Skeletal muscle tissue (tissue), 4 donors: ENCODE results near the gene PLAU. TPM values are rescaled to one million over a fixed set of nuclear protein-coding genes. Genes with fewer than 3 reads are reported as not detected.

Experiments
- H3K27ac ChIP-seq: one replicate; pipeline ENCODE4 v1.7.0; 2013; ENCODE audit warnings: mild to moderate bottlenecking, low read depth, low read length, inconsistent platforms
- H3K27me3 ChIP-seq, 3 donors: one replicate each; pipeline ENCODE4 v1.7.0; 2013; ENCODE audit warnings: low read length in 3 of 3; ENCODE audit not compliant: control insufficient read depth in 3 of 3, insufficient read depth in 3 of 3
- H3K36me3 ChIP-seq, 3 donors: one replicate each; pipeline ENCODE4 v1.7.0; 2013; ENCODE audit warnings: low read length in 3 of 3; ENCODE audit not compliant: control insufficient read depth in 3 of 3, insufficient read depth in 3 of 3
- H3K4me1 ChIP-seq, 3 donors: one replicate each; pipeline ENCODE4 v1.7.0; 2013; ENCODE audit warnings: low read length in 3 of 3, mild to moderate bottlenecking in 3 of 3; ENCODE audit not compliant: control insufficient read depth in 3 of 3, insufficient read depth in 3 of 3
- H3K4me3 ChIP-seq, 3 donors: one replicate each; pipeline ENCODE4 v1.7.0; 2013; ENCODE audit warnings: low read length in 3 of 3
- H3K9ac ChIP-seq, 3 donors: one replicate each; pipeline ENCODE4 v1.7.0; 2013; ENCODE audit warnings: low read length in 3 of 3, mild to moderate bottlenecking in 3 of 3, moderate library complexity in 2 of 3, low read depth in 1 of 3
- H3K9me3 ChIP-seq, 3 donors: one replicate each; pipeline ENCODE4 v1.7.0; 2013; ENCODE audit warnings: low read length in 3 of 3; ENCODE audit not compliant: control insufficient read depth in 3 of 3
- total RNA-seq: library from RNA; depleted of rRNA; stranded (reverse); fragments of >200 nt; gene quantifications from one replicate; pipeline ENCODE4 v1.2.3, GENCODE V29; 2014
- donor health status: Osteomylitis.

The PLAU gene
- total RNA-seq, 1 donor from 2014 or later, result 21.4 TPM

GRCh38 chr10:73867871-73868631, 42.9 kb upstream of the PLAU start:
- H3K9me3 ChIP-seq, result no peaks in the 10 kb centered on the region
- no peaks in the 10 kb centered on the region for H3K27me3 ChIP-seq
- peak overlapping the region; percentile 41 to 79 (median 59) for H3K9ac ChIP-seq
- peak overlapping the region; percentile 71 for H3K27ac ChIP-seq
- peaks cover 17 to 35% (median 19%) of the 10 kb centered on the region in 3 donors for H3K36me3 ChIP-seq
- peak overlapping the region; percentile 39 to 67 (median 52) for H3K4me3 ChIP-seq
- peaks cover 88 to 98% (median 90%) of the 10 kb centered on the region in 3 donors for H3K4me1 ChIP-seq

GRCh38 chr10:73868655-73869195, 42.2 kb upstream of the PLAU start:
- Histone ChIP-seq H3K27me3 (no peaks in the 10 kb centered on the region), H3K9ac (peak overlapping the region in 2 of 3 donors; percentile 59 to 79), H3K4me3 (peak overlapping the region in 2 of 3 donors; percentile 39 to 67), H3K4me1 (peaks cover 86 to 96% (median 88%) of the 10 kb centered on the region in 3 donors), H3K27ac (peak overlapping the region; percentile 71), H3K36me3 (peaks cover 13 to 30% (median 17%) of the 10 kb centered on the region in 3 donors), H3K9me3 (no peaks in the 10 kb centered on the region)

- Histone ChIP-seq H3K4me1 (peaks cover 81 to 88% (median 83%) of the 10 kb centered on the region in 3 donors), H3K9me3 (no peaks in the 10 kb centered on the region), H3K27ac (peak overlapping the region; percentile 32), H3K27me3 (no peaks in the 10 kb centered on the region), H3K36me3 (peaks cover 13 to 30% (median 17%) of the 10 kb centered on the region in 3 donors), H3K4me3 (peak overlapping the region in 2 of 3 donors; percentile 8 to 45), H3K9ac (peak overlapping the region; percentile 11 to 66 (median 30))
Measured at GRCh38 chr10:73871295-73872189, 39.4 kb upstream of the PLAU start.

- H3K4me3 ChIP-seq, result peak overlapping the region in 2 of 3 donors; percentile 8 to 45
- peak overlapping the region; percentile 32 for H3K27ac ChIP-seq
- peak overlapping the region in 2 of 3 donors; percentile 51 to 71 for H3K9ac ChIP-seq
- no peaks in the 10 kb centered on the region for H3K27me3 ChIP-seq
- peaks cover 79 to 88% (median 80%) of the 10 kb centered on the region in 3 donors for H3K4me1 ChIP-seq
- H3K9me3 ChIP-seq, result no peaks in the 10 kb centered on the region
- H3K36me3 ChIP-seq, result peaks cover 13 to 26% (median 17%) of the 10 kb centered on the region in 3 donors
Measured at GRCh38 chr10:73872190-73872710, 38.7 kb upstream of the PLAU start.

- H3K4me3 ChIP-seq, result peak overlapping the region; percentile 61 to 72 (median 67)
- no peak overlapping the region for H3K27ac ChIP-seq
- no peaks in the 10 kb centered on the region for H3K9me3 ChIP-seq
- H3K4me1 ChIP-seq, result peaks cover 69 to 84% (median 69%) of the 10 kb centered on the region in 3 donors
- peak overlapping the region; percentile 48 to 71 (median 65) for H3K9ac ChIP-seq
- H3K36me3 ChIP-seq, result peaks cover 13 to 26% (median 17%) of the 10 kb centered on the region in 3 donors
- H3K27me3 ChIP-seq, result no peaks in the 10 kb centered on the region
Measured at GRCh38 chr10:73873142-73873837, 37.6 kb upstream of the PLAU start.

- H3K27ac ChIP-seq, result no peak overlapping the region
- H3K9me3 ChIP-seq, result no peaks in the 10 kb centered on the region
- peaks cover 13 to 25% (median 17%) of the 10 kb centered on the region in 3 donors for H3K36me3 ChIP-seq
- peaks cover 64 to 78% (median 65%) of the 10 kb centered on the region in 3 donors for H3K4me1 ChIP-seq
- no peaks in the 10 kb centered on the region for H3K27me3 ChIP-seq
- H3K4me3 ChIP-seq, result peak overlapping the region in 2 of 3 donors; percentile 80 to 82
- no peak overlapping the region for H3K9ac ChIP-seq
Measured at GRCh38 chr10:73873838-73874215, 37.1 kb upstream of the PLAU start.

GRCh38 chr10:73874267-73875138, 36.4 kb upstream of the PLAU start, which contains the start of gene CAMK2G:
Gene CAMK2G (minus strand): TSS chr10:73874555. CDS start chr10:73874461, 94 bp downstream.
- H3K27me3 ChIP-seq, result no peaks in the 10 kb centered on the region
- peak within 1 kb of the TSS; percentile 78 for H3K27ac ChIP-seq
- H3K9ac ChIP-seq, result peak within 1 kb of the TSS; percentile 60 to 85 (median 70)
- peaks cover 13 to 20% (median 17%) of the 10 kb centered on the region in 3 donors for H3K36me3 ChIP-seq
- H3K4me1 ChIP-seq, result peaks cover 57 to 75% (median 62%) of the 10 kb centered on the region in 3 donors
- H3K4me3 ChIP-seq, result peak within 1 kb of the TSS; percentile 72 to 82 (median 80)
- H3K9me3 ChIP-seq, result no peaks in the 10 kb centered on the region

GRCh38 chr10:73875139-73875475, 35.8 kb upstream of the PLAU start:
- peak overlapping the region; percentile 36 to 85 (median 60) for H3K9ac ChIP-seq
- H3K27me3 ChIP-seq, result no peaks in the 10 kb centered on the region
- peak overlapping the region; percentile 78 for H3K27ac ChIP-seq
- H3K4me1 ChIP-seq, result peaks cover 54 to 70% (median 57%) of the 10 kb centered on the region in 3 donors
- H3K36me3 ChIP-seq, result peaks cover 12 to 17% (median 17%) of the 10 kb centered on the region in 3 donors
- H3K9me3 ChIP-seq, result no peaks in the 10 kb centered on the region
- peak overlapping the region; percentile 69 to 82 (median 78) for H3K4me3 ChIP-seq
